H4 (cell line): ENCODE results near the gene BARHL1. TPM values are rescaled to one million over a fixed set of nuclear protein-coding genes. Genes with fewer than 3 reads are reported as not detected.
"Not testable (repeated sequence)": the region's sequence is repeated elsewhere in the genome, so short reads cannot be mapped to it uniquely, and the experiment has no call there.

ENCODE experiments used
- DNase-seq: peaks from one replicate; pipeline ENCODE4 v3.0.0-alpha.2; 2015; ENCODE audit warnings: low spot score
- total RNA-seq: library from RNA; depleted of rRNA; stranded (reverse); fragments of >200 nt; shearing (Covaris generic); gene quantifications from 2 replicates; pipeline ENCODE4 v1.2.3, GENCODE V29; 2014

Gene BARHL1
- total RNA-seq, 1 experiment from 2014 or later = not detected

- DNase-seq = no peak
Measured at GRCh38 chr9:132556235-132556634, 26.2 kb upstream of the BARHL1 start.

GRCh38 chr9:132556714-132557113 lies 25.7 kb upstream of the BARHL1 start:
- DNase-seq = no peak

GRCh38 chr9:132557159-132557558 lies 25.2 kb upstream of the BARHL1 start:
- no peak for DNase-seq

GRCh38 chr9:132559711-132560110 lies 22.7 kb upstream of the BARHL1 start:
- DNase-seq = no peak

GRCh38 chr9:132560616-132561202 lies 21.7 kb upstream of the BARHL1 start:
- DNase-seq = no peak

- no peak for DNase-seq
Measured at GRCh38 chr9:132562306-132562573, 20.2 kb upstream of the BARHL1 start.

GRCh38 chr9:132564526-132564925 lies 17.9 kb upstream of the BARHL1 start:
- DNase-seq = no peak

- DNase-seq = not testable (repeated sequence)
Measured at GRCh38 chr9:132568787-132569186, 13.6 kb upstream of the BARHL1 start.

- no peak for DNase-seq
Measured at GRCh38 chr9:132571806-132572600, 10.4 kb upstream of the BARHL1 start.

- no peak for DNase-seq
Measured at GRCh38 chr9:132572921-132573320, 9.5 kb upstream of the BARHL1 start.

- DNase-seq = peak; percentile 66
Measured at GRCh38 chr9:132575005-132575609, 7.3 kb upstream of the BARHL1 start.

GRCh38 chr9:132575811-132576210 lies 6.6 kb upstream of the BARHL1 start:
- DNase-seq = no peak

GRCh38 chr9:132577119-132577518 lies 5.3 kb upstream of the BARHL1 start:
- DNase-seq = no peak

GRCh38 chr9:132578367-132578932 lies 4.0 kb upstream of the BARHL1 start:
- no peak for DNase-seq

- no peak for DNase-seq
Measured at GRCh38 chr9:132579427-132579798, 3.0 kb upstream of the BARHL1 start.

GRCh38 chr9:132582786-132583583 lies 579 bp downstream of the BARHL1 start:
- DNase-seq = no peak

- DNase-seq = no peak
Measured at GRCh38 chr9:132583584-132584304, 1.3 kb downstream of the BARHL1 start.

- peak; percentile 19 for DNase-seq
Measured at GRCh38 chr9:132584601-132585560, 2.5 kb downstream of the BARHL1 start.

- no peak for DNase-seq
Measured at GRCh38 chr9:132585954-132586829, 3.8 kb downstream of the BARHL1 start.
